Raji (cell line): Measurements from ENCODE around the gene ANKRD13C.

ENCODE experiments used
- POLR2A ChIP-seq: IDR thresholded peaks from 2 replicates; pipeline ENCODE4 v1.6.1; 2011; ENCODE audit warnings: low read depth, low read length, control low read depth; ENCODE audit not compliant: insufficient read depth

ANKRD13C gene

GRCh38 chr1:70247122-70247521, 107.4 kb downstream of the ANKRD13C start:
- TF ChIP-seq POLR2A = no peak

- no peak for TF ChIP-seq POLR2A
These were observed 114.6 kb downstream of the ANKRD13C start for GRCh38 chr1:70239940-70240339.

GRCh38 chr1:70234733-70235132, 119.8 kb downstream of the ANKRD13C start:
- no peak for TF ChIP-seq POLR2A

- no peak for TF ChIP-seq POLR2A
These were observed 123.0 kb downstream of the ANKRD13C start for GRCh38 chr1:70231475-70231874.

GRCh38 chr1:70228670-70229069, 125.9 kb downstream of the ANKRD13C start:
- TF ChIP-seq POLR2A = no peak

GRCh38 chr1:70227439-70227838, 127.1 kb downstream of the ANKRD13C start:
- no peak for TF ChIP-seq POLR2A

- TF ChIP-seq POLR2A = no peak
These were observed 129.6 kb downstream of the ANKRD13C start for GRCh38 chr1:70224954-70225353.

GRCh38 chr1:70222716-70223235, 131.7 kb downstream of the ANKRD13C start:
- TF ChIP-seq POLR2A = no peak

- peak; percentile 85 for TF ChIP-seq POLR2A
These were observed 133.0 kb downstream of the ANKRD13C start, which contains the start of gene SRSF11 for GRCh38 chr1:70221238-70222121. Gene SRSF11 (plus strand): TSS chr1:70221380. CDS start chr1:70221637, 257 bp downstream.

GRCh38 chr1:70220517-70221237, 133.8 kb downstream of the ANKRD13C start:
- no peak for TF ChIP-seq POLR2A

- TF ChIP-seq POLR2A = no peak
These were observed 134.5 kb downstream of the ANKRD13C start for GRCh38 chr1:70220015-70220414.

- TF ChIP-seq POLR2A = no peak
These were observed 143.0 kb downstream of the ANKRD13C start for GRCh38 chr1:70211541-70211940.

GRCh38 chr1:70210820-70211219, 143.7 kb downstream of the ANKRD13C start:
- no peak for TF ChIP-seq POLR2A
